Liver (tissue), 9 donors: ENCODE results near the gene TTC28. TPM values are rescaled to one million over a fixed set of nuclear protein-coding genes. Genes with fewer than 3 reads are reported as not detected.

ENCODE experiments used
- DNase-seq: peaks from one replicate; pipeline ENCODE4 v3.0.0-alpha.2; 2017; ENCODE audit warnings: low spot score
- H3K27ac ChIP-seq, 2 donors: one replicate each; pipeline ENCODE4 v1.7.0; 2013; ENCODE audit warnings: inconsistent platforms in 2 of 2, low read length in 2 of 2, control low read depth in 1 of 2, low read depth in 1 of 2, mild to moderate bottlenecking in 1 of 2
- H3K27me3 ChIP-seq, 4 donors: one replicate each; pipeline versions ENCODE4 v1.6.1 to v1.7.0; 2013; ENCODE audit warnings: low read length in 3 of 4, inconsistent platforms in 1 of 4, mild to moderate bottlenecking in 1 of 4, moderate library complexity in 1 of 4; ENCODE audit not compliant: control insufficient read depth in 4 of 4, insufficient read depth in 4 of 4
- H3K36me3 ChIP-seq, 4 donors: one replicate each; pipeline versions ENCODE4 v1.6.1 to v1.7.0; 2013; ENCODE audit warnings: low read length in 3 of 4, mild to moderate bottlenecking in 3 of 4, low read depth in 1 of 4, moderate library complexity in 1 of 4; ENCODE audit not compliant: control insufficient read depth in 4 of 4, insufficient read depth in 3 of 4
- H3K4me1 ChIP-seq, 4 donors: one replicate each; pipeline versions ENCODE4 v1.6.1 to v1.7.0; 2013; ENCODE audit warnings: low read length in 3 of 4, mild to moderate bottlenecking in 3 of 4, moderate library complexity in 1 of 4; ENCODE audit not compliant: control insufficient read depth in 4 of 4, insufficient read depth in 4 of 4
- H3K4me3 ChIP-seq, 3 donors: one replicate each; pipeline versions ENCODE4 v1.6.1 to v1.7.0; 2013; ENCODE audit warnings: low read length in 3 of 3, control low read depth in 1 of 3, low read depth in 1 of 3, mild to moderate bottlenecking in 1 of 3
- H3K9ac ChIP-seq, 2 donors: one replicate each; pipeline ENCODE4 v1.7.0; 2013; ENCODE audit warnings: low read length in 2 of 2, mild to moderate bottlenecking in 2 of 2, moderate library complexity in 2 of 2, control low read depth in 1 of 2, low read depth in 1 of 2
- H3K9me3 ChIP-seq, 4 donors: one replicate each; pipeline versions ENCODE4 v1.6.1 to v1.7.0; 2013; ENCODE audit warnings: low read length in 3 of 4; ENCODE audit not compliant: control insufficient read depth in 4 of 4
- ATF3 ChIP-seq: IDR thresholded peaks from 2 replicates; pipeline ENCODE4 v1.6.1; 2016; ENCODE audit warnings: antibody characterized with exemption
- CTCF ChIP-seq: fragments of 150-350 bp; IDR thresholded peaks from 2 replicates; pipeline ENCODE4 v1.5.1; 2017; ENCODE audit warnings: improper control_type of control experiment, low read depth, low read length; ENCODE audit not compliant: missing input control
- EGR1 ChIP-seq, 2 donors: IDR thresholded peaks; 2 replicates each; pipeline ENCODE4 v1.6.1; 2016 to 2018; ENCODE audit warnings: antibody characterized with exemption in 2 of 2, low read depth in 2 of 2
- FOXA1 ChIP-seq: IDR thresholded peaks from 2 replicates; pipeline ENCODE4 v1.6.1; 2016; ENCODE audit warnings: antibody characterized with exemption
- FOXA2 ChIP-seq: IDR thresholded peaks from 2 replicates; pipeline ENCODE4 v1.6.1; 2016; ENCODE audit warnings: antibody characterized with exemption
- GABPA ChIP-seq, 2 donors: IDR thresholded peaks in 1 of 2; conservative IDR thresholded peaks in 1 of 2; 2 replicates each; pipeline ENCODE4 v1.6.1; 2016; ENCODE audit warnings: antibody characterized with exemption in 2 of 2, mild to moderate bottlenecking in 1 of 2, moderate library complexity in 1 of 2
- HNF4A ChIP-seq, 2 donors: conservative IDR thresholded peaks; 2 replicates each; pipeline ENCODE4 v1.6.1; 2016; ENCODE audit warnings: antibody characterized with exemption in 2 of 2, mild to moderate bottlenecking in 2 of 2
- HNF4G ChIP-seq: IDR thresholded peaks from 2 replicates; pipeline ENCODE4 v1.6.1; 2016; ENCODE audit warnings: antibody characterized with exemption
- JUND ChIP-seq, 2 donors: IDR thresholded peaks; 2 replicates each; pipeline ENCODE4 v1.6.1; 2016; ENCODE audit warnings: antibody characterized with exemption in 2 of 2
- MAX ChIP-seq: IDR thresholded peaks from 2 replicates; pipeline ENCODE4 v1.6.1; 2016; ENCODE audit warnings: antibody characterized with exemption
- NR2F2 ChIP-seq: IDR thresholded peaks from 2 replicates; pipeline ENCODE4 v1.6.1; 2016; ENCODE audit warnings: antibody characterized with exemption
- RAD21 ChIP-seq, 2 donors: IDR thresholded peaks; 2 replicates each; pipeline ENCODE4 v1.6.1; 2016; ENCODE audit warnings: antibody characterized with exemption in 2 of 2, mild to moderate bottlenecking in 2 of 2
- REST ChIP-seq: IDR thresholded peaks from 2 replicates; pipeline ENCODE4 v1.6.1; 2016; ENCODE audit warnings: antibody characterized with exemption, mild to moderate bottlenecking
- RXRA ChIP-seq, 2 donors: IDR thresholded peaks; 2 replicates each; pipeline ENCODE4 v1.6.1; 2017 to 2018; ENCODE audit warnings: antibody characterized with exemption in 2 of 2, mild to moderate bottlenecking in 1 of 2
- SP1 ChIP-seq: IDR thresholded peaks from 2 replicates; pipeline ENCODE4 v1.6.1; 2018; ENCODE audit warnings: antibody characterized with exemption, mild to moderate bottlenecking
- TAF1 ChIP-seq: conservative IDR thresholded peaks from 2 replicates; pipeline ENCODE4 v1.6.1; 2016; ENCODE audit warnings: antibody characterized with exemption, mild to moderate bottlenecking
- YY1 ChIP-seq: IDR thresholded peaks from 2 replicates; pipeline ENCODE4 v1.6.1; 2016; ENCODE audit warnings: antibody characterized with exemption, mild to moderate bottlenecking
- ZBTB33 ChIP-seq: IDR thresholded peaks from 2 replicates; pipeline ENCODE4 v1.6.1; 2016; ENCODE audit warnings: antibody characterized with exemption
- WGBS: extraction: QIAGEN DNeasy Blood & Tissue Kit; methylation state at CpG from one replicate; pipeline ENCODE4 v1.1.7; 2013; 5-methylcytosine and 5-hydroxymethylcytosine counted together
- polyA plus RNA-seq, 2 donors: library from polyadenylated mRNA; stranded (reverse) in 1 of 2; unstranded in 1 of 2; fragments of 200-250 nt in 1 of 2; fragments of >200 nt in 1 of 2; fragmentation: Nextera tagmentation in 1 of 2; extraction: Ambion mirVana in 1 of 2; gene quantifications; one replicate each; pipeline versions ENCODE4 v1.2.1 to v1.2.3, GENCODE V29; 2013 to 2015
- total RNA-seq, 2 donors: library from RNA; depleted of rRNA; stranded (reverse); fragments of >200 nt; gene quantifications; one replicate each; pipeline ENCODE4 v1.2.3, GENCODE V29; 2014
- donor health status: healthy.
- donor health status: healthy.
- donor health status: healthy.
- donor health status: healthy.
- donor health status: healthy.

The TTC28 gene
- total and polyA plus RNA-seq, 4 donors = 4.2 to 19.4 (median 5.9) TPM

- Histone ChIP-seq H3K27me3 (no peaks in the 10 kb centered on the region), H3K9ac (no peak overlapping the region), H3K4me1 (peaks cover 0 to 3% (median under 1%) of the 10 kb centered on the region in 4 donors), H3K27ac (no peak overlapping the region), H3K9me3 (no peaks in the 10 kb centered on the region), H3K36me3 (no peaks in the 10 kb centered on the region), H3K4me3 (no peak overlapping the region)
- DNase-seq = no peak
- TF ChIP-seq YY1 (no peak), FOXA2 (no peak), SP1 (no peak), TAF1 (no peak), REST (no peak), FOXA1 (no peak), HNF4G (no peak)
- WGBS = 87% methylated on average over 2 of the region's 2 CpGs
Observed at GRCh38 chr22:28154861-28155260, 524.8 kb downstream of the TTC28 start.

GRCh38 chr22:28151151-28151816 lies 528.4 kb downstream of the TTC28 start:
- TF ChIP-seq ZBTB33 (peak; percentile 47), TAF1 (no peak), ATF3 (no peak), REST (no peak), CTCF (no peak), HNF4A (conservative IDR thresholded peaks at IDR 0.05) (peak; percentile 91 to 94), EGR1 (IDR thresholded peaks at IDR 0.05; ENCODE audit: low read depth in 2 of 2) (no peak), FOXA1 (peak; percentile 67), SP1 (peak; percentile 46), YY1 (peak; percentile 40), HNF4G (peak; percentile 75), FOXA2 (peak; percentile 69), JUND (IDR thresholded peaks at IDR 0.05) (no peak), GABPA (IDR thresholded peaks at IDR 0.05 in 1 of 2, conservative IDR thresholded peaks at IDR 0.05 in 1 of 2) (no peak), NR2F2 (no peak), MAX (peak; percentile 22), RXRA (IDR thresholded peaks at IDR 0.05) (peak in 1 of 2 donors; percentile 44), RAD21 (IDR thresholded peaks at IDR 0.05) (peak; percentile 39 to 45)
- H3K4me1 ChIP-seq = peaks cover 0 to 3% (median under 1%) of the 10 kb centered on the region in 4 donors
- no peaks in the 10 kb centered on the region for H3K36me3 ChIP-seq
- H3K27ac ChIP-seq = no peak overlapping the region
- H3K4me3 ChIP-seq = no peak overlapping the region
- H3K9ac ChIP-seq = no peak overlapping the region
- no peaks in the 10 kb centered on the region for H3K9me3 ChIP-seq
- WGBS = 58% methylated on average over 4 of the region's 4 CpGs
- no peak for DNase-seq
- no peaks in the 10 kb centered on the region for H3K27me3 ChIP-seq
